ENCODE measurements around the gene LDB2.
A peak's percentile ranks its signal among the peaks of the same experiment; 100 is the strongest.

Gene LDB2

DNA sequence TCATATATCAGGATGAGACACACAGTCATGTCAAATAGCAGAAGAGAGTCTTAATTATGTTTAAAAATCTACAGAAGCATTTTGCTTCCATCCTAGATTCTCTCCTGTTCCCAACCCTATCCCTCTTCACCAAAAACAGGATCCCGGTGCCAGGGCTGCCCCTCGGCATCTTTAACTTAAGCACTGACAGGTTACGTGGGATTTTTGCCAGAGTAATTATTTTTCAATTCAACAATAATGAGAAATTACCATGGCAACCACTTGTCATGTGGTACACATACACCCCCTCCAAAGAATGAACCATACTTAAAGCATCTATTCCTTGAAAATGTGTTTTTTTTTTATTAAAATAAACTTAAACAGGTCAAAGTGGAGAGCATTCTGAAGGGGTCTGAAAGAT, 130.6 kb downstream of the LDB2 start:
- Histone ChIP-seq H4K8ac (ENCODE audit: low read depth, low read length) (no peak overlapping the region), H4K5ac (ENCODE audit: low read length) (no peak overlapping the region), H3K4me3 (ENCODE audit: low read length) (no peak overlapping the region), H2BK15ac (replicated peaks; ENCODE audit: low read depth) (no peak overlapping the region), H3K4me2 (ENCODE audit: low read length) (no peak overlapping the region), H3K9ac (ENCODE audit: low read length) (no peak overlapping the region), H3K36me3 (ENCODE audit: control insufficient read depth, insufficient read depth, low read length) (no peaks in the 10 kb centered on the region), H3K56ac (ENCODE audit: low read length) (no peak overlapping the region), H2BK120ac (ENCODE audit: low read depth, low read length) (no peak overlapping the region), H2AK5ac (ENCODE audit: low read length) (no peak overlapping the region), H3K4ac (ENCODE audit: low read depth, low read length) (no peak overlapping the region), H3K79me2 (ENCODE audit: control insufficient read depth, insufficient read depth, low read length) (peaks cover 2% of the 10 kb centered on the region), H3K18ac (ENCODE audit: low read length) (no peak overlapping the region), H3K27me3 (ENCODE audit: insufficient read depth, low read length, poor library complexity) (no peaks in the 10 kb centered on the region), H3K4me1 (ENCODE audit: control insufficient read depth, low read depth, low read length) (no peaks in the 10 kb centered on the region), H3K27ac (ENCODE audit: low read depth, low read length) (no peak overlapping the region), H2BK5ac (ENCODE audit: low read length) (no peak overlapping the region), H3K23ac (ENCODE audit: low read length) (no peak overlapping the region), H3K79me1 (ENCODE audit: low read length) (peaks cover 11% of the 10 kb centered on the region)
- no peak for DNase-seq
- no CpG with 5 or more reads among the region's 3 CpGs for WGBS (ENCODE audit: extremely low coverage, insufficient coverage, low lambda C conversion rate)

DNA sequence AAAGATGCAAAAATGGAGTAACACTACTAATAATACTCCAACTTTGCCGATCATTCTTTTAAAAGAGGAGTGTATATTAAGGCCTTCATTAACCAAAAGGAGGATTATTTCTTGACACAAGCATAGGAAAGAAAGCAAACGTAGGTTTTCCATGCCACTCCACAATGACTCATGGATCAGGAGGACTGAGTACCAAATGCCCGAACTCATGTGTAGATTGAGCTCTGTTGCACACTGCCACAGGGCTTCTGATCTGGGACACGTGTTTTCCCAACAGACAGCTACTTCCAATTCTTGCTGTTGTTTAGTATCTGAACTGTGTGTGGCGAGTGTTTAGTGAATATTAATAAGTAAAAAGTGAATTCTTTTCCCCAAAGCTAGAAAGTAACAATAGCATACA, 131.2 kb downstream of the LDB2 start:
- no peak overlapping the region for H4K5ac ChIP-seq (ENCODE audit: low read length)
- no peaks in the 10 kb centered on the region for H3K36me3 ChIP-seq (ENCODE audit: control insufficient read depth, insufficient read depth, low read length)
- no peak overlapping the region for H3K4me2 ChIP-seq (ENCODE audit: low read length)
- no peak overlapping the region for H3K9ac ChIP-seq (ENCODE audit: low read length)
- DNase-seq: no peak
- H4K8ac ChIP-seq (ENCODE audit: low read depth, low read length): no peak overlapping the region
- H3K23ac ChIP-seq (ENCODE audit: low read length): no peak overlapping the region
- H3K79me1 ChIP-seq (ENCODE audit: low read length): peaks cover 11% of the 10 kb centered on the region
- H3K18ac ChIP-seq (ENCODE audit: low read length): no peak overlapping the region
- H2AK5ac ChIP-seq (ENCODE audit: low read length): no peak overlapping the region
- H2BK5ac ChIP-seq (ENCODE audit: low read length): no peak overlapping the region
- no peak overlapping the region for H3K4me3 ChIP-seq (ENCODE audit: low read length)
- H3K4me1 ChIP-seq (ENCODE audit: control insufficient read depth, low read depth, low read length): no peaks in the 10 kb centered on the region
- H2BK15ac ChIP-seq (replicated peaks; ENCODE audit: low read depth): no peak overlapping the region
- H3K27ac ChIP-seq (ENCODE audit: low read depth, low read length): no peak overlapping the region
- H2BK120ac ChIP-seq (ENCODE audit: low read depth, low read length): no peak overlapping the region
- WGBS (ENCODE audit: extremely low coverage, insufficient coverage, low lambda C conversion rate): no CpG with 5 or more reads among the region's 5 CpGs
- H3K4ac ChIP-seq (ENCODE audit: low read depth, low read length): no peak overlapping the region
- H3K56ac ChIP-seq (ENCODE audit: low read length): no peak overlapping the region
- H3K27me3 ChIP-seq (ENCODE audit: insufficient read depth, low read length, poor library complexity): no peaks in the 10 kb centered on the region
- H3K79me2 ChIP-seq (ENCODE audit: control insufficient read depth, insufficient read depth, low read length): peaks cover 5% of the 10 kb centered on the region

DNA sequence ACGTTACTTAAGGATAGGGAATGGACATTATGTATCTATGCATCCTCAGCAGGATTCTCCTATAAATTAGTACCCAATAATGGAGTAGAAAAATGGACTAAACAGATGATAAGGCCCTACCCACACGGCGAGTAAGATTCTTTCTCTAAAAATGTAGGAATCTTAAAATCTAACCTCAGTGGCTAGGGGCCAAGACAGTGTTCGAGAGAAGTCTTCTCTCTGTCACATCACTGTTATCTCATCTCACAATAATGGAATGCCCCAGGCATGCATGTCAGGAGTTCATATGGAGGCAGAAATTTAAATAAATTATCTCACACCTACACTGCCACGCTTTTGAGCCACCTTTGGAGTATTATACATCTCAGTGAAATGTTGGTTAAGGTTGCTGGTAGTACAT, 132.9 kb downstream of the LDB2 start:
- Histone ChIP-seq H2AK5ac (ENCODE audit: low read length) (no peak overlapping the region), H3K56ac (ENCODE audit: low read length) (no peak overlapping the region), H4K5ac (ENCODE audit: low read length) (no peak overlapping the region), H3K9ac (ENCODE audit: low read length) (no peak overlapping the region), H2BK15ac (replicated peaks; ENCODE audit: low read depth) (no peak overlapping the region), H3K27ac (ENCODE audit: low read depth, low read length) (no peak overlapping the region), H4K8ac (ENCODE audit: low read depth, low read length) (no peak overlapping the region), H3K4me2 (ENCODE audit: low read length) (no peak overlapping the region), H3K36me3 (ENCODE audit: control insufficient read depth, insufficient read depth, low read length) (no peaks in the 10 kb centered on the region), H3K18ac (ENCODE audit: low read length) (no peak overlapping the region), H2BK5ac (ENCODE audit: low read length) (no peak overlapping the region), H3K27me3 (ENCODE audit: insufficient read depth, low read length, poor library complexity) (no peaks in the 10 kb centered on the region), H3K79me2 (ENCODE audit: control insufficient read depth, insufficient read depth, low read length) (peaks cover 2% of the 10 kb centered on the region), H3K79me1 (ENCODE audit: low read length) (peaks cover 13% of the 10 kb centered on the region), H3K4me1 (ENCODE audit: control insufficient read depth, low read depth, low read length) (no peaks in the 10 kb centered on the region), H3K23ac (ENCODE audit: low read length) (no peak overlapping the region), H3K4ac (ENCODE audit: low read depth, low read length) (no peak overlapping the region), H3K4me3 (ENCODE audit: low read length) (no peak overlapping the region), H2BK120ac (ENCODE audit: low read depth, low read length) (no peak overlapping the region)
- no CpG with 5 or more reads among the region's 5 CpGs for WGBS (ENCODE audit: extremely low coverage, insufficient coverage, low lambda C conversion rate)
- DNase-seq: no peak

GRCh38 chr4:16764622-16765021, 133.8 kb downstream of the LDB2 start:
- H3K27ac ChIP-seq (ENCODE audit: low read depth, low read length): no peak overlapping the region
- H4K5ac ChIP-seq (ENCODE audit: low read length): no peak overlapping the region
- H3K4ac ChIP-seq (ENCODE audit: low read depth, low read length): no peak overlapping the region
- no peak overlapping the region for H2AK5ac ChIP-seq (ENCODE audit: low read length)
- H3K4me2 ChIP-seq (ENCODE audit: low read length): no peak overlapping the region
- H2BK120ac ChIP-seq (ENCODE audit: low read depth, low read length): no peak overlapping the region
- peaks cover 2% of the 10 kb centered on the region for H3K79me2 ChIP-seq (ENCODE audit: control insufficient read depth, insufficient read depth, low read length)
- peaks cover 13% of the 10 kb centered on the region for H3K79me1 ChIP-seq (ENCODE audit: low read length)
- H4K8ac ChIP-seq (ENCODE audit: low read depth, low read length): no peak overlapping the region
- peak; percentile 70 for DNase-seq
- H3K36me3 ChIP-seq (ENCODE audit: control insufficient read depth, insufficient read depth, low read length): no peaks in the 10 kb centered on the region
- H3K4me1 ChIP-seq (ENCODE audit: control insufficient read depth, low read depth, low read length): no peaks in the 10 kb centered on the region
- H3K27me3 ChIP-seq (ENCODE audit: insufficient read depth, low read length, poor library complexity): no peaks in the 10 kb centered on the region
- H2BK15ac ChIP-seq (replicated peaks; ENCODE audit: low read depth): no peak overlapping the region
- H3K9ac ChIP-seq (ENCODE audit: low read length): no peak overlapping the region
- H3K56ac ChIP-seq (ENCODE audit: low read length): no peak overlapping the region
- H3K23ac ChIP-seq (ENCODE audit: low read length): no peak overlapping the region
- no peak overlapping the region for H3K18ac ChIP-seq (ENCODE audit: low read length)
- H2BK5ac ChIP-seq (ENCODE audit: low read length): no peak overlapping the region
- no peak overlapping the region for H3K4me3 ChIP-seq (ENCODE audit: low read length)
- WGBS (ENCODE audit: extremely low coverage, insufficient coverage, low lambda C conversion rate): no CpG with 5 or more reads among the region's 6 CpGs

DNA sequence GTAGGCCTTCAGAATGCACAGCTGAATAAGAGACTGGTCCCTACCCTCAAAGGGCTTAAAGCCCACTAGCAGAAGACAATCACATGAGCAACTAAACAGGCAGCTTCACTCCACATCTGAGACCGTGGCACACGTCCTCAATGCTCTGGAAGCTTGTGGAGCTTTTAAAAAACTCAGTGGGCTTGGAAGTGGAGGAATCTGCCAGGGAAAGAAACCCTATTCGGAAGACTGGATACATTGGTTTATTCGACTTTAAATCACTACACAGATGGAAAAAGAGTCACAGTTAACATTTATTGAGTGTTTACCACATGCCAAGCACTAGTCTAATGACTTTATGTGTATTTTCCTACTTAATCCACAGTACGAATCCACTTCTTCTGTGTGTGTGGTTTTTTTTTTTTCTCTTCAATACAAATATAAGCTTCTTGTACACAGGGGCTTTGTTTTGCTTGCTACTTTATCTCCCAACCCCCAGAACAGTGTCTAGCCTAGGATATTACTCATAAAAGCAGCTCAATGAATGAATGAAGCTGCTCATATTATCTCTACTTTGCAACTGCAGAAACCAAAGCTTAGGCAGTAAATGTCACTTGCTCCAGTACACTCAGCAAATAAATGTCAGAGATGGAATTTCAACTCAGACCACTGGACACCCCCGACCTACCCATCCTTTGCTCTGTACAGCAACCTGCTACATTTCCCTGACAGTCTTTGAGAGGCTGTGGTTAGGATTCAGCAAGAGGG, 137.7 kb downstream of the LDB2 start:
- H3K79me2 ChIP-seq (ENCODE audit: control insufficient read depth, insufficient read depth, low read length): peaks cover 2% of the 10 kb centered on the region
- H3K27me3 ChIP-seq (ENCODE audit: insufficient read depth, low read length, poor library complexity): no peaks in the 10 kb centered on the region

More for the DNA sequence above, 137.7 kb downstream of the LDB2 start:
- no peak overlapping the region for H3K18ac ChIP-seq (ENCODE audit: low read length)
- H4K8ac ChIP-seq (ENCODE audit: low read depth, low read length): no peak overlapping the region
- H3K4ac ChIP-seq (ENCODE audit: low read depth, low read length): peak overlapping the region; percentile 9
- H3K4me3 ChIP-seq (ENCODE audit: low read length): no peak overlapping the region
- no peak for DNase-seq
- H3K36me3 ChIP-seq (ENCODE audit: control insufficient read depth, insufficient read depth, low read length): peaks cover 3% of the 10 kb centered on the region
- peaks cover 17% of the 10 kb centered on the region for H3K79me1 ChIP-seq (ENCODE audit: low read length)
- H3K4me1 ChIP-seq (ENCODE audit: control insufficient read depth, low read depth, low read length): peaks cover 2% of the 10 kb centered on the region
- no peak overlapping the region for H3K56ac ChIP-seq (ENCODE audit: low read length)
- H2BK120ac ChIP-seq (ENCODE audit: low read depth, low read length): no peak overlapping the region
- WGBS (ENCODE audit: extremely low coverage, insufficient coverage, low lambda C conversion rate): no CpG with 5 or more reads among the region's 6 CpGs
- no peak overlapping the region for H2AK5ac ChIP-seq (ENCODE audit: low read length)
- no peak overlapping the region for H2BK5ac ChIP-seq (ENCODE audit: low read length)
- H2BK15ac ChIP-seq (replicated peaks; ENCODE audit: low read depth): no peak overlapping the region
- H3K9ac ChIP-seq (ENCODE audit: low read length): no peak overlapping the region
- no peak overlapping the region for H3K4me2 ChIP-seq (ENCODE audit: low read length)
- no peak overlapping the region for H4K5ac ChIP-seq (ENCODE audit: low read length)
- no peak overlapping the region for H3K27ac ChIP-seq (ENCODE audit: low read depth, low read length)
- H3K23ac ChIP-seq (ENCODE audit: low read length): no peak overlapping the region

Measured in mesendoderm (in vitro differentiated cells).